Ovary (tissue), 9 donors: ENCODE results near the gene MSH3. TPM values are rescaled to one million over a fixed set of nuclear protein-coding genes. Genes with fewer than 3 reads are reported as not detected.
"Not testable (repeated sequence)": the region's sequence is repeated elsewhere in the genome, so short reads cannot be mapped to it uniquely, and the experiment has no call there.

Source experiments
- DNase-seq, 5 donors: peaks; one replicate each; pipeline ENCODE4 v3.0.0-alpha.2; 2019 to 2020
- H3K27ac ChIP-seq, 2 donors: fragments of 200-600 bp; one replicate each; pipeline versions ENCODE4 v1.5.1 to v1.8.0; 2019 to 2022
- H3K27me3 ChIP-seq: fragments of 200-600 bp; one replicate; pipeline ENCODE4 v1.8.0; 2022
- H3K36me3 ChIP-seq: fragments of 200-600 bp; sonication (generic); one replicate; pipeline ENCODE4 v1.5.1; 2019
- H3K4me1 ChIP-seq: one replicate; pipeline ENCODE4 v1.8.1; 2013; ENCODE audit warnings: mild to moderate bottlenecking, moderate library complexity; ENCODE audit not compliant: insufficient read depth
- H3K4me3 ChIP-seq: fragments of 200-600 bp; sonication (generic); one replicate; pipeline ENCODE4 v1.5.1; 2017
- H3K9me3 ChIP-seq, 2 donors: fragments of 200-600 bp in 1 of 2; sonication (generic) in 1 of 2; one replicate each; pipeline versions ENCODE4 v1.5.1 to v1.8.1; 2013 to 2019; ENCODE audit warnings: mild to moderate bottlenecking in 1 of 2, moderate library complexity in 1 of 2
- CTCF ChIP-seq, 3 donors: fragments of 450-650 bp in 2 of 3; fragments of 200-600 bp in 1 of 3; IDR thresholded peaks; one replicate each; pipeline versions ENCODE4 v1.5.1 to v1.8.0; 2016 to 2022; ENCODE audit warnings: antibody characterized with exemption in 3 of 3, mild to moderate bottlenecking in 1 of 3
- EP300 ChIP-seq: sonication (generic); formaldehyde crosslinking; IDR thresholded peaks from one replicate; pipeline ENCODE4 v1.6.1; 2017; ENCODE audit warnings: antibody characterized with exemption
- POLR2A ChIP-seq: fragments of 450-650 bp; IDR thresholded peaks from one replicate; pipeline ENCODE4 v1.6.1; 2017; ENCODE audit warnings: antibody characterized with exemption, mild to moderate bottlenecking, moderate library complexity
- WGBS, 3 donors: extraction: QIAGEN DNeasy Blood & Tissue Kit in 1 of 3; methylation state at CpG; one replicate each; pipeline versions ENCODE4 v1.1.5 to v1.1.7; 2013 to 2017; 5-methylcytosine and 5-hydroxymethylcytosine counted together
- intact Hi-C, 4 donors: fragments of 100-400 bp; cut with DNase I; formaldehyde crosslinking; loops; one replicate each; pipeline versions ENCODE4 v1.11.0 to v1.15.1; 2022 to 2023
- polyA plus RNA-seq, 2 donors: library from polyadenylated mRNA; stranded (reverse); fragments of 200-250 nt in 1 of 2; fragments of 350-450 nt in 1 of 2; fragmentation: Illumina TruSeq in 1 of 2; extraction: RNeasy Lipid Tissue Mini Kit (QIAGEN cat#74804) in 1 of 2; gene quantifications; one replicate each; pipeline ENCODE4 v1.2.3, GENCODE V29; 2013 to 2014
- total RNA-seq, 7 donors: library from RNA; depleted of rRNA in 2 of 7; stranded (reverse); fragments of >200 nt in 2 of 7; fragmentation: NEBNext Ultra II Directional in 3 of 7; extraction: Animal tissue kit (Norgen Biotek cat#: 25700) in 3 of 7; gene quantifications; one replicate each; pipeline versions ENCODE4 v1.1.0 to v1.2.4, GENCODE V29; 2016 to 2023
- donor health status: DM: no; HTN: no; CAD: no; lungs with moderate emphysema.
- donor health status: DM: no; HTN: no; CAD: no.
- donor health status: Bipolar disorder and iron deficiency.
- donor health status: DM: yes; HTN: yes; CAD: no.
- donor health status: DM: no; HTN: no; CAD: no.
- donor health status: DM: yes; HTN: yes; CAD: no.

Gene MSH3
- total and polyA plus RNA-seq, 9 donors: 5.1 to 17.0 (median 13.1) TPM

GRCh38 chr5:80885396-80886000, 231.0 kb downstream of the MSH3 start:
- Histone ChIP-seq H3K27ac (no peak overlapping the region), H3K4me1 (no peaks in the 10 kb centered on the region), H3K27me3 (no peaks in the 10 kb centered on the region), H3K4me3 (no peak overlapping the region), H3K9me3 (no peaks in the 10 kb centered on the region), H3K36me3 (no peaks in the 10 kb centered on the region)
- intact Hi-C loops: no loop called here
- TF ChIP-seq POLR2A (no peak), EP300 (no peak), CTCF (IDR thresholded peaks at IDR 0.05) (no peak)
- no peak for DNase-seq

GRCh38 chr5:80894083-80894482, 239.6 kb downstream of the MSH3 start:
- Histone ChIP-seq H3K36me3 (no peaks in the 10 kb centered on the region), H3K4me1 (no peaks in the 10 kb centered on the region), H3K27ac (no peak overlapping the region), H3K4me3 (no peak overlapping the region), H3K27me3 (no peaks in the 10 kb centered on the region), H3K9me3 (no peaks in the 10 kb centered on the region)
- intact Hi-C loops: no loop called here
- TF ChIP-seq POLR2A (no peak), EP300 (no peak), CTCF (IDR thresholded peaks at IDR 0.05) (no peak)
- WGBS, 3 donors: 78 to 87% (median 80%) methylated on average over 3 of the region's 3 CpGs
- no peak for DNase-seq

GRCh38 chr5:80895523-80895922, 241.1 kb downstream of the MSH3 start:
- intact Hi-C loops: no loop called here
- no peaks in the 10 kb centered on the region for H3K27me3 ChIP-seq
- no peak overlapping the region for H3K27ac ChIP-seq
- no peaks in the 10 kb centered on the region for H3K4me1 ChIP-seq
- no peak overlapping the region for H3K4me3 ChIP-seq
- no peak for TF ChIP-seq CTCF (IDR thresholded peaks at IDR 0.05)
- no peak for TF ChIP-seq EP300
- DNase-seq: no peak
- WGBS, 3 donors: 88 to 98% (median 94%) methylated on average over 2 of the region's 2 CpGs
- H3K9me3 ChIP-seq: no peaks in the 10 kb centered on the region
- H3K36me3 ChIP-seq: no peaks in the 10 kb centered on the region

GRCh38 chr5:80902624-80903023, 248.2 kb downstream of the MSH3 start:
- H3K9me3 ChIP-seq, H3K27ac ChIP-seq, intact Hi-C loops, H3K4me3 ChIP-seq, DNase-seq, H3K36me3 ChIP-seq, H3K4me1 ChIP-seq, H3K27me3 ChIP-seq: not testable (repeated sequence)
- 82 to 98% (median 89%) methylated on average over 3 of the region's 3 CpGs for WGBS, 3 donors

GRCh38 chr5:80904533-80905187, 250.2 kb downstream of the MSH3 start:
- TF ChIP-seq POLR2A: no peak
- TF ChIP-seq CTCF (IDR thresholded peaks at IDR 0.05): no peak
- TF ChIP-seq EP300: no peak
- intact Hi-C loops: no loop called here
- H3K27ac ChIP-seq: no peak overlapping the region
- no peaks in the 10 kb centered on the region for H3K27me3 ChIP-seq
- H3K4me3 ChIP-seq: no peak overlapping the region
- H3K36me3 ChIP-seq: no peaks in the 10 kb centered on the region
- 80 to 87% (median 86%) methylated on average over 1 of the region's 1 CpG for WGBS, 3 donors
- H3K9me3 ChIP-seq: no peaks in the 10 kb centered on the region
- no peaks in the 10 kb centered on the region for H3K4me1 ChIP-seq
- no peak for DNase-seq
